ENCODE measurements around the gene AGO4.

- TF ChIP-seq POLR2A (IDR thresholded peaks at IDR 0.05; ENCODE audit: low read depth, low read length) (no peak), CTCF (conservative IDR thresholded peaks at IDR 0.05; ENCODE audit: low read depth, low read length) (no peak), RAD21 (IDR thresholded peaks at IDR 0.05; ENCODE audit: low read length) (no peak), ELK1 (IDR thresholded peaks at IDR 0.05; ENCODE audit: borderline replicate concordance, low read depth, low read length) (no peak), RCOR1 (IDR thresholded peaks at IDR 0.05; ENCODE audit: insufficient replicate concordance, low read length) (no peak), BHLHE40 (IDR thresholded peaks at IDR 0.05; ENCODE audit: low read depth, low read length) (no peak), RFX5 (IDR thresholded peaks at IDR 0.05; ENCODE audit: low read depth, low read length) (no peak), MAFK (IDR thresholded peaks at IDR 0.05; ENCODE audit: low read depth, low read length) (no peak), SMC3 (IDR thresholded peaks at IDR 0.05; ENCODE audit: low read depth, low read length) (no peak), CEBPB (IDR thresholded peaks at IDR 0.05; ENCODE audit: low read depth, low read length) (no peak), NFE2L2 (IDR thresholded peaks at IDR 0.05; ENCODE audit: low read depth, low read length) (no peak), MAZ (IDR thresholded peaks at IDR 0.05; ENCODE audit: borderline replicate concordance, low read depth, low read length) (no peak; the same call in 1 of the 2 replicates), CHD1 (IDR thresholded peaks at IDR 0.05; ENCODE audit: low read depth, low read length) (no peak)
- TF ChIP-seq, protein P1, sequence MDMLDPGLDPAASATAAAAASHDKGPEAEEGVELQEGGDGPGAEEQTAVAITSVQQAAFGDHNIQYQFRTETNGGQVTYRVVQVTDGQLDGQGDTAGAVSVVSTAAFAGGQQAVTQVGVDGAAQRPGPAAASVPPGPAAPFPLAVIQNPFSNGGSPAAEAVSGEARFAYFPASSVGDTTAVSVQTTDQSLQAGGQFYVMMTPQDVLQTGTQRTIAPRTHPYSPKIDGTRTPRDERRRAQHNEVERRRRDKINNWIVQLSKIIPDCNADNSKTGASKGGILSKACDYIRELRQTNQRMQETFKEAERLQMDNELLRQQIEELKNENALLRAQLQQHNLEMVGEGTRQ (IDR thresholded peaks at IDR 0.05; ENCODE audit: low read depth, low read length) = no peak
Observed at GRCh38 chr1:35883635-35884101, 75.9 kb downstream of the AGO4 start.

All from IMR-90 (cell line).